MM.1S (cell line): Measurements from ENCODE around the gene THAP6.
A peak's percentile ranks its signal among the peaks of the same experiment; 100 is the strongest.

Experiments used
- DNase-seq: peaks from one replicate; pipeline ENCODE4 v3.0.0-alpha.2; 2015
- H2AFZ ChIP-seq: fragments of 300-600 bp; sonication (generic); 2 replicates; pipeline ENCODE4 v1.6.0; 2016; ENCODE audit warnings: antibody characterized with exemption, low read length
- H3F3A ChIP-seq: fragments of 300-600 bp; sonication (generic); 2 replicates; pipeline ENCODE4 v1.6.1; 2016; ENCODE audit warnings: mild to moderate bottlenecking, antibody characterized with exemption, low read length, moderate library complexity, mixed read lengths; ENCODE audit not compliant: insufficient read depth
- H3K27ac ChIP-seq: fragments of 300-600 bp; sonication (generic); 2 replicates; pipeline ENCODE4 v1.5.1; 2016; ENCODE audit warnings: mild to moderate bottlenecking, low read length
- H3K27me3 ChIP-seq: fragments of 300-600 bp; sonication (generic); replicated peaks from 2 replicates; pipeline ENCODE4 v1.6.0; 2016; ENCODE audit warnings: low read length; ENCODE audit not compliant: insufficient read depth
- H3K36me3 ChIP-seq: fragments of 300-600 bp; sonication (generic); replicated peaks from 2 replicates; pipeline ENCODE4 v1.6.1; 2016; ENCODE audit warnings: mild to moderate bottlenecking, low read length, mixed read lengths; ENCODE audit not compliant: insufficient read depth
- H3K4me1 ChIP-seq: fragments of 300-600 bp; sonication (generic); 2 replicates; pipeline ENCODE4 v1.6.1; 2016; ENCODE audit warnings: low read length, mixed read lengths
- H3K4me2 ChIP-seq: fragments of 300-600 bp; sonication (generic); 2 replicates; pipeline ENCODE4 v1.6.0; 2016; ENCODE audit warnings: low read depth, low read length
- H3K4me3 ChIP-seq: fragments of 300-600 bp; sonication (generic); 2 replicates; pipeline ENCODE4 v1.5.1; 2016; ENCODE audit warnings: low read length, mixed read lengths
- H3K79me2 ChIP-seq: fragments of 300-600 bp; sonication (generic); 2 replicates; pipeline ENCODE4 v1.6.1; 2016; ENCODE audit warnings: mixed run types, low read length, mixed read lengths
- H3K9ac ChIP-seq: fragments of 300-600 bp; sonication (generic); 2 replicates; pipeline ENCODE4 v1.6.1; 2016; ENCODE audit warnings: low read length, mixed read lengths
- H3K9me2 ChIP-seq: fragments of 300-600 bp; sonication (generic); replicated peaks from 2 replicates; pipeline ENCODE4 v1.6.1; 2016; ENCODE audit warnings: mild to moderate bottlenecking, low read length, mixed read lengths; ENCODE audit not compliant: insufficient read depth
- H3K9me3 ChIP-seq: fragments of 300-600 bp; sonication (generic); replicated peaks from 2 replicates; pipeline ENCODE4 v1.6.1; 2016; ENCODE audit warnings: mild to moderate bottlenecking, low read length, mixed read lengths; ENCODE audit not compliant: insufficient read depth
- H4K20me1 ChIP-seq: fragments of 300-600 bp; sonication (generic); 2 replicates; pipeline ENCODE4 v1.6.1; 2016; ENCODE audit warnings: mild to moderate bottlenecking, low read length, moderate library complexity, mixed read lengths; ENCODE audit not compliant: insufficient read depth
- EZH2 ChIP-seq: fragments of 300-600 bp; sonication (generic); optimal IDR thresholded peaks from 2 replicates; pipeline ENCODE3; 2017; ENCODE audit warnings: low read depth, mild to moderate bottlenecking, antibody characterized with exemption, low read length, mixed read lengths
- EZH2phosphoT487 ChIP-seq: fragments of 300-600 bp; sonication (generic); IDR thresholded peaks from 2 replicates; pipeline ENCODE4 v1.6.1; 2018; ENCODE audit warnings: antibody characterized with exemption, low read length
- TF ChIP-seq, protein P1 (sequence below): fragments of 300-600 bp; sonication (generic); IDR thresholded peaks from 2 replicates; pipeline ENCODE4 v1.5.1; 2016; ENCODE audit warnings: antibody characterized with exemption, low read length, mixed read lengths

The THAP6 gene

DNA sequence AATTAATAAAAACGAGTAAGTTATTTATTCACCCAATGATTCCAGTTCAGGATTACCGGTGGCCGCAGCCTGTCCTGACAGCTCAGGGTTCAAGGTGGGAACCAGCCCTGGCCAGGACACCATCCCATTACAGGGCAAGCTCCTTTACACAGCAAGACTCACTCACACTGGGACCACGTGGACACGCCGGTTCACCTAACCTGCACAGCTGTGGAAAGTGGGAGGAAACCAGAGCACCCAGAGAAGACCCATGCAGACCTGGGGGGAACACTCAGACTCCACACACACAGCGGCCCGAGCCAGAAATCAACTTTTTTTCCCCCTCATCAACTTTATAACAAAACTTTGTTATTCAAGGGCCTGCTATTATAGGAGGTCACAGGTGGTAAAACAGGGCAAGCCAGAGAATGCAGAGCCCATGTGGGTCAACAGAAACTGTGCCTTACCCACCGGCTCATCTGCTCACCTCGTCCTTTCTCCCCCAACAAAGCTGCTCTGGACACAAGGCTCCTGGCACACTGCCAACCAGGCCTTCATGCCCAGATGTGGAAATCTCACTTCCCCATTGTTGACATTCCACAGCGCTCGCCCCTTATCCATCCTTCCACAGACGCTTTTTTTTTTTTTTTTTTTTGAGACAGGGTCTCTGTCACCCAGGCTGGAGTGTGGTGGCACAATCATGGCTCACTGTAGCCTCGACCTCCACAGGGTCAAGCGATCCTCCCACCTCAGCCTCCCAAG, 33.5 kb downstream of the THAP6 start:
- Histone ChIP-seq H3K4me3 (no peak overlapping the region), H3K36me3 (no peaks in the 10 kb centered on the region), H3K9me3 (no peaks in the 10 kb centered on the region), H2AFZ (no peak overlapping the region; the same call in 1 of the 2 replicates), H4K20me1 (no peaks in the 10 kb centered on the region), H3K79me2 (no peaks in the 10 kb centered on the region), H3K27ac (peak overlapping the region; percentile 26; the same call in 1 of the 2 replicates), H3K4me2 (peak overlapping the region; percentile 24), H3K27me3 (no peaks in the 10 kb centered on the region), H3K4me1 (0 out of 2 replicates have a peak, but pooled peaks cover 8% of the 10 kb centered on the region), H3K9me2 (no peaks in the 10 kb centered on the region), H3K9ac (no peak overlapping the region), H3F3A (no peaks in the 10 kb centered on the region)
- TF ChIP-seq, protein P1, sequence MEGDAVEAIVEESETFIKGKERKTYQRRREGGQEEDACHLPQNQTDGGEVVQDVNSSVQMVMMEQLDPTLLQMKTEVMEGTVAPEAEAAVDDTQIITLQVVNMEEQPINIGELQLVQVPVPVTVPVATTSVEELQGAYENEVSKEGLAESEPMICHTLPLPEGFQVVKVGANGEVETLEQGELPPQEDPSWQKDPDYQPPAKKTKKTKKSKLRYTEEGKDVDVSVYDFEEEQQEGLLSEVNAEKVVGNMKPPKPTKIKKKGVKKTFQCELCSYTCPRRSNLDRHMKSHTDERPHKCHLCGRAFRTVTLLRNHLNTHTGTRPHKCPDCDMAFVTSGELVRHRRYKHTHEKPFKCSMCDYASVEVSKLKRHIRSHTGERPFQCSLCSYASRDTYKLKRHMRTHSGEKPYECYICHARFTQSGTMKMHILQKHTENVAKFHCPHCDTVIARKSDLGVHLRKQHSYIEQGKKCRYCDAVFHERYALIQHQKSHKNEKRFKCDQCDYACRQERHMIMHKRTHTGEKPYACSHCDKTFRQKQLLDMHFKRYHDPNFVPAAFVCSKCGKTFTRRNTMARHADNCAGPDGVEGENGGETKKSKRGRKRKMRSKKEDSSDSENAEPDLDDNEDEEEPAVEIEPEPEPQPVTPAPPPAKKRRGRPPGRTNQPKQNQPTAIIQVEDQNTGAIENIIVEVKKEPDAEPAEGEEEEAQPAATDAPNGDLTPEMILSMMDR = no peak
- TF ChIP-seq EZH2 = no peak
- TF ChIP-seq EZH2phosphoT487 = no peak
- DNase-seq = peak; percentile 61

DNA sequence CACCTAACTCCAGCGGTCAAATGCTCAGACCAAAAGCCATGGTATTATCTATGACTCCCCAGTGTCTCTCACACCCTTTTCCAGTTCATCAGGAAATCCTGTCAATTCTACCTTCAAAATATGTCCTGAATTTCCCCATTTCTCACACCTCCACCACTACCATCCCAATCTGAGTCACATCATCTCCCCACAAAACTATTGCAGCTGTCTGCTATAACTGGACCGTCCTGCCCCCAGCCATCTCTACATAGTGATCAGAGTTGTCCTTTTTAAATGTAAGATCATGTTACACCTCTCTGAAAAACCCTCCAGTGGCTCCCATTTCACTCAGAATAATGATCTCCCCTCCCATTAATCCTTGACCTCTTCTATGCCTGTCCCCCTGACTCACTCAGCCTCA, 34.7 kb downstream of the THAP6 start:
- Histone ChIP-seq H3K27ac (no peak overlapping the region), H3F3A (no peaks in the 10 kb centered on the region)
- TF ChIP-seq EZH2 (no peak), EZH2phosphoT487 (no peak)
- TF ChIP-seq, protein P1 = no peak

DNA sequence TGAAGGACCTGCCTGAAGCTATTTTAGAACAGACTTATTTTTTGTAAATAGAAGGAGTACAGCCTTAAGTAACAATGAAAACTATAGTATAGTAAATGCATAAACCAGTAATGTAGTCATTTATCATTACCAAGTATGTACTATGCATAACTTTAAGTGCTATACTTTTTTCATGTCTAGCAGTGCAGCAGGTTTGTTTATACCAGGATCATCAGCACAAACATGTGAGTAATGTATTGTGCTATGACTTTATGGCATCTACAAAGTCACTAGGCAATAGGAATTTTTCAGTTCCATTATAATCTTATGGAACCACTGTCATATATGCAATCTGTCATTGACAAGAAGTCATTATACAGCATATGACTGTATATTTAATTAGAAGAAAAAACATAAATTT, 38.2 kb downstream of the THAP6 start:
- H3K4me3 ChIP-seq = no peak overlapping the region
- no peaks in the 10 kb centered on the region for H4K20me1 ChIP-seq
- no peaks in the 10 kb centered on the region for H3K36me3 ChIP-seq
- H3K9ac ChIP-seq = no peak overlapping the region
- no peak overlapping the region for H3K27ac ChIP-seq
- H3K79me2 ChIP-seq = no peaks in the 10 kb centered on the region
- peaks cover 16% of the 10 kb centered on the region for H3F3A ChIP-seq
- H3K4me2 ChIP-seq = no peak overlapping the region
- DNase-seq = no peak
- no peaks in the 10 kb centered on the region for H3K9me2 ChIP-seq
- H3K4me1 ChIP-seq = peaks cover 25% of the 10 kb centered on the region
- TF ChIP-seq, protein P1 = no peak
- no peaks in the 10 kb centered on the region for H3K27me3 ChIP-seq
- H3K9me3 ChIP-seq = no peaks in the 10 kb centered on the region
- no peak overlapping the region for H2AFZ ChIP-seq

More for the DNA sequence above, 34.7 kb downstream of the THAP6 start:
- H2AFZ ChIP-seq = no peak overlapping the region
- H3K36me3 ChIP-seq = no peaks in the 10 kb centered on the region
- 0 out of 2 replicates have a peak, but pooled peaks cover 8% of the 10 kb centered on the region for H3K4me1 ChIP-seq
- no peaks in the 10 kb centered on the region for H3K9me2 ChIP-seq
- H3K4me3 ChIP-seq = no peak overlapping the region
- H3K27me3 ChIP-seq = no peaks in the 10 kb centered on the region
- no peaks in the 10 kb centered on the region for H3K79me2 ChIP-seq
- no peak overlapping the region for H3K4me2 ChIP-seq
- H4K20me1 ChIP-seq = no peaks in the 10 kb centered on the region
- no peak overlapping the region for H3K9ac ChIP-seq
- DNase-seq = no peak
- H3K9me3 ChIP-seq = no peaks in the 10 kb centered on the region
